ENCODE data around the gene SCARF2. TPM values are rescaled to one million over a fixed set of nuclear protein-coding genes. Genes with fewer than 3 reads are reported as not detected.

The SCARF2 gene
- total and polyA plus RNA-seq, 2 of the 13 experiments (the other 11 are each of a cell fraction or from before 2014, with no cell fraction given): 3.3 to 6.2 TPM

DNA sequence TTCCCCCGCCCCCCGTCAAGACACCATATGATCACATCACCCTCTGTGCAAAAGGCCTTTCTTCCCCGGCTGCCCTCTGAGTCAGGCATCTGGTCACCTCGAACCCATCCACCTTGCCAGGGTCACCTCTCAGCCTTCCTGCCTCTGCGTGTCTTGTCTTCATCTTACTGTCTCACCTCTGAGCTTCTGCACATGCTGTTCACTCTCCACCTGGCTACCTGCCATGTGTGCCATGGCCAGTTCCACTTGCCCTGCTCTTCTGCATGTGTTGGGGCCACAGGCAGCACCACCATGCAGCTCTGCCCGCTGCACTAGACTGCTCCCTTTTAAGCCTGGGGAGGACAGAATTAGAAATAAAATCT, 33.9 kb downstream of the SCARF2 start:
- H3K9ac ChIP-seq (ENCODE audit: insufficient read depth, low read depth, low read length): no peak overlapping the region
- ATAC-seq (no peak), DNase-seq (ENCODE audit: low spot score) (no peak), FAIRE-seq (no peak)
- CTCF ChIA-PET (ENCODE audit: low intra/inter-chr PET ratio, low total read pairs): no interaction called here
- H3K4me1 ChIP-seq (ENCODE audit: insufficient read depth, low read length): peaks cover 8% of the 10 kb centered on the region; the same call in 1 of the 2 replicates
- no peaks in the 10 kb centered on the region; a peak in 1 of 5 replicates for H3K27me3 ChIP-seq (ENCODE audit: control insufficient read depth in 1 of 2, insufficient read depth in 2 of 2, low read length in 2 of 2)
- intact Hi-C loops (cut with micrococcal nuclease; ENCODE audit: unreplicated experiment): no loop called here
- no peak overlapping the region for H3K4me3 ChIP-seq (replicated peaks in 1 of 3; ENCODE audit: insufficient read depth in 1 of 3, low read depth in 2 of 3, low read length in 3 of 3)
- H2AFZ ChIP-seq (ENCODE audit: low read length): no peak overlapping the region
- H3K36me3 ChIP-seq (replicated peaks in 1 of 2; ENCODE audit: control insufficient read depth in 1 of 2, insufficient read depth in 2 of 2, low read length in 2 of 2): peaks cover 12 to 23% of the 10 kb centered on the region in 2 experiments; a peak in 4 of 5 replicates
- H3K4me2 ChIP-seq (ENCODE audit: low read depth, low read length): no peak overlapping the region
- BruUV-seq (replicated peaks): no TSS peak
- POLR2A ChIA-PET: no interaction called here
- no peaks in the 10 kb centered on the region for H4K20me1 ChIP-seq (ENCODE audit: insufficient read depth, low read length)
- TF ChIP-seq NCOA1 (CRISPR knock-in tag; IDR thresholded peaks at IDR 0.05) (no peak), PBX3 (CRISPR knock-in tag; IDR thresholded peaks at IDR 0.05; ENCODE audit: borderline replicate concordance) (no peak), KMT2A (CRISPR knock-in tag; IDR thresholded peaks at IDR 0.05) (no peak), POGZ (CRISPR knock-in tag; IDR thresholded peaks at IDR 0.05) (no peak), ZNF556 (CRISPR knock-in tag; IDR thresholded peaks at IDR 0.05; ENCODE audit: borderline replicate concordance) (no peak), ZNF30 (CRISPR knock-in tag; IDR thresholded peaks at IDR 0.05) (no peak)
- TF ChIP-seq, protein P1, sequence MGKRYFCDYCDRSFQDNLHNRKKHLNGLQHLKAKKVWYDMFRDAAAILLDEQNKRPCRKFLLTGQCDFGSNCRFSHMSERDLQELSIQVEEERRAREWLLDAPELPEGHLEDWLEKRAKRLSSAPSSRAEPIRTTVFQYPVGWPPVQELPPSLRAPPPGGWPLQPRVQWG (CRISPR knock-in tag; IDR thresholded peaks at IDR 0.05; ENCODE audit: borderline replicate concordance, low read depth): no peak
- TF ChIP-seq, protein P2, sequence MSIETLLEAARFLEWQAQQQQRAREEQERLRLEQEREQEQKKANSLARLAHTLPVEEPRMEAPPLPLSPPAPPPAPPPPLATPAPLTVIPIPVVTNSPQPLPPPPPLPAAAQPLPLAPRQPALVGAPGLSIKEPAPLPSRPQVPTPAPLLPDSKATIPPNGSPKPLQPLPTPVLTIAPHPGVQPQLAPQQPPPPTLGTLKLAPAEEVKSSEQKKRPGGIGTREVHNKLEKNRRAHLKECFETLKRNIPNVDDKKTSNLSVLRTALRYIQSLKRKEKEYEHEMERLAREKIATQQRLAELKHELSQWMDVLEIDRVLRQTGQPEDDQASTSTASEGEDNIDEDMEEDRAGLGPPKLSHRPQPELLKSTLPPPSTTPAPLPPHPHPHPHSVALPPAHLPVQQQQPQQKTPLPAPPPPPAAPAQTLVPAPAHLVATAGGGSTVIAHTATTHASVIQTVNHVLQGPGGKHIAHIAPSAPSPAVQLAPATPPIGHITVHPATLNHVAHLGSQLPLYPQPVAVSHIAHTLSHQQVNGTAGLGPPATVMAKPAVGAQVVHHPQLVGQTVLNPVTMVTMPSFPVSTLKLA (IDR thresholded peaks at IDR 0.05): peak; percentile 39; the same call in 1 of the 2 replicates
- H3K79me2 ChIP-seq (ENCODE audit: insufficient read depth, low read length): peaks cover 2% of the 10 kb centered on the region
- H3K9me3 ChIP-seq (ENCODE audit: low read length): no peaks in the 10 kb centered on the region
- 94% methylated on average over 6 of the region's 6 CpGs for WGBS (ENCODE audit: low lambda C conversion rate)
- in situ Hi-C loops (cut with HindIII; ENCODE audit: extremely low pct_ligation_motif_present, low pct_unique_long_range_greater_than_20kb): no loop called here
- H3K27ac ChIP-seq (ENCODE audit: extremely low read length, insufficient read depth, low read length): no peak overlapping the region

All from HepG2 (cell line).